AG04450 (cell line): ENCODE measurements around the gene TRIM32. TPM values are rescaled to one million over a fixed set of nuclear protein-coding genes. Genes with fewer than 3 reads are reported as not detected.

Source experiments
- CTCF ChIA-PET: fragments of 300-600, 350-600 bp; formaldehyde crosslinking; extraction: SDS; loops from one replicate; lab custom pipeline; 2022; ENCODE audit warnings: antibody characterized with exemption, inconsistent platforms; lab: Charles Lee
- POLR2A ChIA-PET: fragments of 350-600 bp; formaldehyde crosslinking; extraction: SDS; loops from one replicate; lab custom pipeline; 2021; ENCODE audit warnings: antibody characterized with exemption, inconsistent platforms; lab: Yijun Ruan, JAX
- DNase-seq: peaks from one replicate; pipeline ENCODE4 v3.0.0-alpha.2; 2011; ENCODE audit warnings: low read depth, low spot score
- H3K27ac ChIP-seq: one replicate; pipeline ENCODE4 v1.5.1; 2012; ENCODE audit warnings: low read depth, low read length, control low read depth
- H3K27me3 ChIP-seq: one replicate; pipeline ENCODE4 v1.6.0; 2012; ENCODE audit warnings: low read length; ENCODE audit not compliant: control insufficient read depth, insufficient read depth
- H3K4me3 ChIP-seq: 2 replicates; pipeline ENCODE4 v1.5.1; 2011; ENCODE audit warnings: mild to moderate bottlenecking, low read depth, low read length, control low read depth
- H3K9me3 ChIP-seq: 2 replicates; pipeline ENCODE4 v1.5.1; 2012; ENCODE audit warnings: low read length; ENCODE audit not compliant: control insufficient read depth, insufficient read depth
- CTCF ChIP-seq: IDR thresholded peaks from 2 replicates; pipeline ENCODE4 v1.5.1; 2011; ENCODE audit warnings: low read depth, low read length, control low read depth, inconsistent platforms
- polyA plus RNA-seq: library from polyadenylated mRNA; depleted of rRNA; stranded (reverse); fragments of >200 nt; gene quantifications from 2 replicates; pipeline ENCODE4 v1.2.3, GENCODE V29; 2011

Gene TRIM32
- polyA plus RNA-seq, 1 experiment = 24.5 TPM

- H3K27ac ChIP-seq = no peak overlapping the region
- no peak for DNase-seq
- H3K4me3 ChIP-seq = no peak overlapping the region
- H3K27me3 ChIP-seq = no peaks in the 10 kb centered on the region
- no peaks in the 10 kb centered on the region for H3K9me3 ChIP-seq
- ChIA-PET POLR2A (no interaction called here), CTCF (interaction anchor here (2.0 kb wide), 1 partner anchor 1063 kb away, joined by 4 read pairs; no protein-coding TSS in a partner anchor)
- no peak for TF ChIP-seq CTCF
Measured at GRCh38 chr9:116656501-116656971, 30.6 kb upstream of the TRIM32 start.

GRCh38 chr9:116656977-116657376, 30.1 kb upstream of the TRIM32 start:
- ChIA-PET CTCF (interaction anchor here (2.0 kb wide), 1 partner anchor 1064 kb away, joined by 4 read pairs; no protein-coding TSS in a partner anchor), POLR2A (no interaction called here)
- Histone ChIP-seq H3K9me3 (no peaks in the 10 kb centered on the region), H3K27me3 (no peaks in the 10 kb centered on the region), H3K4me3 (no peak overlapping the region), H3K27ac (no peak overlapping the region)
- TF ChIP-seq CTCF = no peak
- no peak for DNase-seq

- ChIA-PET POLR2A (no interaction called here), CTCF (interaction anchor here (0.7 to 2.0 kb wide), 2 partner anchors 1065 to 1074 kb away, joined by 3 to 4 read pairs; no protein-coding TSS in a partner anchor)
- no peak for DNase-seq
Measured at GRCh38 chr9:116658265-116658664, 28.8 kb upstream of the TRIM32 start.

GRCh38 chr9:116661037-116661954, 25.8 kb upstream of the TRIM32 start:
- DNase-seq = peak; percentile 74
- ChIA-PET CTCF (interaction anchor here (0.6 to 2.3 kb wide), 23 partner anchors 8 to 1129 kb away, joined by 3 to 13 read pairs (median 4); no protein-coding TSS in a partner anchor), POLR2A (no interaction called here)
- H3K27me3 ChIP-seq = no peaks in the 10 kb centered on the region
- H3K27ac ChIP-seq = no peak overlapping the region
- TF ChIP-seq CTCF = peak; percentile 82
- no peaks in the 10 kb centered on the region for H3K9me3 ChIP-seq
- H3K4me3 ChIP-seq = no peak overlapping the region

More at GRCh38 chr9:116658265-116658664, 28.8 kb upstream of the TRIM32 start:
- TF ChIP-seq CTCF = no peak
- no peak overlapping the region for H3K4me3 ChIP-seq
- no peak overlapping the region for H3K27ac ChIP-seq
- no peaks in the 10 kb centered on the region for H3K9me3 ChIP-seq
- no peaks in the 10 kb centered on the region for H3K27me3 ChIP-seq
